Measurements from ENCODE around the gene C4orf50.

The C4orf50 gene

GRCh38 chr4:5889002-5889696 lies 129.1 kb downstream of the C4orf50 start:
- Histone ChIP-seq H3K27me3 (replicated peaks) (peaks cover 74% of the 10 kb centered on the region), H3K4me3 (ENCODE audit: low read depth, low read length) (no peak overlapping the region)
- in situ Hi-C loops (cut with HindIII; ENCODE audit: low pct_ligation_motif_present, low sequenced_read_pairs) = no loop called here

GRCh38 chr4:5888222-5889001 lies 129.8 kb downstream of the C4orf50 start:
- DNase-seq = no peak
- Histone ChIP-seq H3K4me3 (ENCODE audit: low read depth, low read length) (no peak overlapping the region), H3K27me3 (replicated peaks) (peaks cover 67% of the 10 kb centered on the region), H3K27ac (no peak overlapping the region), H3K36me3 (replicated peaks) (no peaks in the 10 kb centered on the region)
- no peak for TF ChIP-seq CTCF (IDR thresholded peaks at IDR 0.05; ENCODE audit: low read depth, low read length, missing control alignments)
- in situ Hi-C loops (cut with HindIII; ENCODE audit: low pct_ligation_motif_present, low sequenced_read_pairs) = no loop called here

More at GRCh38 chr4:5889002-5889696, 129.1 kb downstream of the C4orf50 start:
- no peak overlapping the region for H3K27ac ChIP-seq
- TF ChIP-seq CTCF (IDR thresholded peaks at IDR 0.05; ENCODE audit: low read depth, low read length, missing control alignments) = no peak
- no peaks in the 10 kb centered on the region for H3K36me3 ChIP-seq (replicated peaks)
- no peak for DNase-seq

- Histone ChIP-seq H3K4me3 (ENCODE audit: low read depth, low read length) (no peak overlapping the region), H3K36me3 (replicated peaks) (no peaks in the 10 kb centered on the region), H3K27me3 (replicated peaks) (peaks cover 62% of the 10 kb centered on the region), H3K27ac (no peak overlapping the region)
- no peak for DNase-seq
- in situ Hi-C loops (cut with HindIII; ENCODE audit: low pct_ligation_motif_present, low sequenced_read_pairs) = no loop called here
- no peak for TF ChIP-seq CTCF (IDR thresholded peaks at IDR 0.05; ENCODE audit: low read depth, low read length, missing control alignments)
Observed at GRCh38 chr4:5887361-5888221, 130.6 kb downstream of the C4orf50 start.

GRCh38 chr4:5887011-5887360 lies 131.2 kb downstream of the C4orf50 start:
- in situ Hi-C loops (cut with HindIII; ENCODE audit: low pct_ligation_motif_present, low sequenced_read_pairs) = no loop called here
- peaks cover 56% of the 10 kb centered on the region for H3K27me3 ChIP-seq (replicated peaks)
- no peak for DNase-seq
- H3K27ac ChIP-seq = no peak overlapping the region
- TF ChIP-seq CTCF (IDR thresholded peaks at IDR 0.05; ENCODE audit: low read depth, low read length, missing control alignments) = no peak
- no peak overlapping the region for H3K4me3 ChIP-seq (ENCODE audit: low read depth, low read length)
- H3K36me3 ChIP-seq (replicated peaks) = no peaks in the 10 kb centered on the region

GRCh38 chr4:5885733-5886132 lies 132.5 kb downstream of the C4orf50 start:
- DNase-seq = no peak
- TF ChIP-seq CTCF (IDR thresholded peaks at IDR 0.05; ENCODE audit: low read depth, low read length, missing control alignments) = no peak
- in situ Hi-C loops (cut with HindIII; ENCODE audit: low pct_ligation_motif_present, low sequenced_read_pairs) = no loop called here
- Histone ChIP-seq H3K36me3 (replicated peaks) (no peaks in the 10 kb centered on the region), H3K27ac (no peak overlapping the region), H3K27me3 (replicated peaks) (peaks cover 45% of the 10 kb centered on the region), H3K4me3 (ENCODE audit: low read depth, low read length) (no peak overlapping the region)
